22Rv1 (cell line): ENCODE data around the gene GABARAPL1.

ENCODE experiments used
- CTCF ChIP-seq: fragments of 450-650 bp; IDR thresholded peaks from 2 replicates; pipeline ENCODE4 v1.5.1; 2017; ENCODE audit warnings: mild to moderate bottlenecking
- ZFX ChIP-seq: fragments of 450-650 bp; IDR thresholded peaks from 2 replicates; pipeline ENCODE4 v1.6.1; 2017; ENCODE audit warnings: antibody characterized with exemption, borderline replicate concordance

DNA sequence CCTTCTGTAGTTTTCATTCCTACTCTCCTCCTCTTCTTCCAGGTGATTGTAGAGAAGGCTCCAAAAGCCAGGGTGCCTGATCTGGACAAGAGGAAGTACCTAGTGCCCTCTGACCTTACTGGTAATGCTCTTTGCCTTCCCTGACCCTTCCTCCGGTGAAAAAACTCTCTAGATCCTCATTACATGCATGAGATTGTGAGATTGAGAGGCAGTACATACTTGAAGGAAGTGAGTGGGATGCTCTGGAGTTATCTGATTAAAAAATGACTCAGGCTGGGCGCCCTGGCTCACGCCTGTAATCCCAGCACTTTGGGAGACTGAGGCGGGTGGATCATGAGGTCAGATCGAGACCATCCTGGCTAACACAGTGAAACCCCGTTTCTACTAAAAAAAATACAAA is 5.3 kb downstream of the GABARAPL1 start:
- no peak for TF ChIP-seq CTCF
- no peak for TF ChIP-seq ZFX
